GM19372 (cell line): ENCODE data around the gene PCSK2.

Experiments used
- ATAC-seq: cut with Tn5 transposase; IDR thresholded peaks from one replicate; pipeline ENCODE4 v1.9.1; 2021; ENCODE audit warnings: mild to moderate bottlenecking, low read depth, moderate library complexity; ENCODE audit not compliant: unreplicated experiment

Gene PCSK2

DNA sequence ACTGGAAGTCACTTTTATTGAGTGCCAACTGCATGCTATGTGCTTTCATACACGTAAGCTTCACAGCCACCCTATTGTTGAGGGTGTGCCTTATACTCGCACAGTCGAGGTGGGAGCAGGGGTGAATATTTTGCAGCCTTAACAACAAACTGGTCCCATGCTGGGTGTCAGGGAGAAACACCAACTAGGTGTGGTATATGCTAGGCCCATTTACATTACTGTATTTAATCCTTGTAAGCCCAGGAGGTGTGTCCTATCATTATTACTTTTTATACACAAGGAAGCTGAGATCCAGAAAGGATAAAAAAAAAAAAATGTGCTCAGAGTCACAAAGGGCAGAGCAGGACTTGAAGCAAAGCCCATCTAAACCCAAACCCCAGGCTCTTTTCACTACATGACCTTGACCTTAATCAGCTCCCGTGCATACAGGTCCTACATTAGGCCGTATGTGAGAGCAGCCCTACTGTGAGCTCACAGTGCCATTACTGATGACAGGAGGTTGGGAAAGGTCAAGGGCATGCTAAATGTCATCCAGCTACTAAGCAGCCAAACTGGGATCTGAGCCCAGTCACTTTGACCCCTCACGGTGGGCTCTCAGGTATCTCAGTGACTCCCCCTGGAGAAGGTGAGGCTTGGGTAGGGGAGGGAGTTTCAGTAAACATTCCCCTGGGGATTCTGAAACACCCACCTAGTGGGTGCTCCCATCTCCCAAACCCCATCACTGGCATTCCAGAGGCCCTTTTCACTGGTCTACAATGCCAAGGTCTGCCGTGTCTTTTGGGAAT, 242.6 kb downstream of the PCSK2 start:
- no peak for ATAC-seq

DNA sequence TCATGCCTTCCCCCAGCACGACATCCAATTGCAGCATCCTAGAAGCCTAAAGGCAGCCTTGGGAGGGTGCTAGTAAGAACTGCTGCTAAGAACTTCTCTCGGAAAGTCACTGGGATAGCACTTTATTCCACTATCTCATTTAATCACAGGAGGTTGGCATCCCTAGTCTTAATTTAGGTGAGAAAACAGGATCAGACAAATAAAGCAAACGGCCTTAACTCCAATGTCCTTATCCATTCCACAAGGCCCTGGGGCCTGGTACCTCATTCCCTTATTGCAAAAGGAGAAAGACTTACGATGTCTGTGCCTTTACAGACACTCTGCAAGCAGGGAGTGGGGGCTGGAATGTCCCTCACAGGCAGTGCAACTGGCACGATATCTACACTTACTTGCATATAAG, 243.7 kb downstream of the PCSK2 start:
- ATAC-seq: no peak

DNA sequence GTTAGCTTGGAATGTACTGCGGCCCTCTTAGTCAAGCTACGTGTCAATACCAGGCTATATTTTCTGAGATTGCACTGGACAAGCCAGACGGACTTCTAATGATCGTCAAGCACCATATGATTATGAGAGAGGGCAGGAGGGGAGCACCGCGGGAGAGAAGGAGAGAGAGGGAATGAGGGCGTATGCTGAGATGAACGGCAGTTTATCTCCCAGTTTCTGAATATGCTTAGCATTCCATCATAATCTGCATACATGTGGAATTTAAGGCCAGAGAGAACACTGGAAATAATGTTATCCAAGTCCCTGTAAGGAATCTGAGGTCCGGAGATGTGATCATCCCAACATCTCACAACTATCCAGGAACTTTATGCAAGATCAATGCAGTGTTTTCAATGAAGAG, 244.1 kb downstream of the PCSK2 start:
- ATAC-seq: no peak

- ATAC-seq: no peak
Observed at GRCh38 chr20:17471606-17472187, 244.9 kb downstream of the PCSK2 start.

GRCh38 chr20:17473659-17474058, 246.8 kb downstream of the PCSK2 start:
- no peak for ATAC-seq

DNA sequence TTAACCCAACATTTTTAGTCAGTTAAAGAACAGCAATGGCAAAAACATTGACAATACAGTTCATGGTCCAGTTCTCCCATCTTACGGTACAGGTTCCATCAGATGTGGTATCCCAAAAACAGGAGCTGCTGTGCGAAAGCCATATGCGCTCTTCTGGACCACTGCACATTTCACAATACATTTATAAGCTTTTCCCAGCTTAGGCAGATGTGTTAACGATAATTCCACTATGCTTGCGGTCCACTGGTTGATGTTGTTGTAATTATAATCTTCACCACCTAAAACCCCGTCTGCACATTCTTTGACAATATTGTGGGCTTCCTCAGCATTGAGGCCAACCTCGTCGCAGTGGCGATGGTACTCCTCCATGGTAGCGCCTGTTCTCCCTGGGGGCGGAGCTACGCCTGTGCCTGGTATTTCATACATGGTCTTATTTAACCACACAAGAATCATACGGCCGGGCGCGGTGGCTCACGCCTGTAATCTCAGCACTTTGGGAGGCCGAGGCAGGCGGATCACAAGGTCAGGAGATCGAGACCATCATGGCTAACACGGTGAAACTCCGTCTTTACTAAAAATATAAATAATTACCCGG, 252.3 kb downstream of the PCSK2 start:
- ATAC-seq: no peak

DNA sequence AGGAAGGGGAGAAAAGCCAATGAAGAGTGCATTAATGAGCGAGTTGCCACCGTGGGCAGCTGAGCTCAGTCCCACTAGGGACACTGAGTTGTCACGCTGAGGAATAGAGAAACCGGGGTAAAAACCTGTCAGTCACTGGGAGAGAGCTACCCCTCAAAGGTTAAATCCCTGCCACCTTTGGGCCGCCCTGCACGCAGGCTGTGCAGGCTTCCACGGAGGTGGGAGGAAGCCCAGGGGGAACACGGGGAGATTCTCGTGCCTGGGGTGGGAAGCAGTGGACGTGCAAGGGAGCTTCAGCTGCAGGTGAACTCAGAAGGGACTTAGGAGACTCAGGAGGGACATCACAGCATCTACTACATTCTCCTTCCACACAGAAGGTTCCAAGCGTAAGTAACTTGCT, 253.9 kb downstream of the PCSK2 start:
- no peak for ATAC-seq

GRCh38 chr20:17481661-17482060, 254.8 kb downstream of the PCSK2 start:
- no peak for ATAC-seq

DNA sequence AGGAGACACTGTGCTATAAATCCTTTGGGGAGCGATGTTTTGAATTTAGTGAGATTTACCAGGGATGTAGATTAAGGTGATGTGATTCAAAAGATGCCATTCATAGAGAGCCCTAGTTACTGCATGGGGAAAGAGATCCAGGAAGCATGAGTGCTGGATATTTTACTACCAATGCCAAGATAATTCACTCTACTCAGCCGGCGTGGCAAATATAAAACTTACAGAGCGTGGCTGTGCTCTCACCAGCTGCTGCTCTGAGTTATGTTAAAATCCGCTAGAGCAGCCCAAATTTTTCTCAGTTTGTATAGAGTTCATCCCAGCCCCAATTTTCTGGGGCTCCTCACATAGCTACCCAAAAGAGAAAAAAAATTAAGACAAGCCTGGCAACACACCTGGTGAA, 255.7 kb downstream of the PCSK2 start:
- no peak for ATAC-seq

DNA sequence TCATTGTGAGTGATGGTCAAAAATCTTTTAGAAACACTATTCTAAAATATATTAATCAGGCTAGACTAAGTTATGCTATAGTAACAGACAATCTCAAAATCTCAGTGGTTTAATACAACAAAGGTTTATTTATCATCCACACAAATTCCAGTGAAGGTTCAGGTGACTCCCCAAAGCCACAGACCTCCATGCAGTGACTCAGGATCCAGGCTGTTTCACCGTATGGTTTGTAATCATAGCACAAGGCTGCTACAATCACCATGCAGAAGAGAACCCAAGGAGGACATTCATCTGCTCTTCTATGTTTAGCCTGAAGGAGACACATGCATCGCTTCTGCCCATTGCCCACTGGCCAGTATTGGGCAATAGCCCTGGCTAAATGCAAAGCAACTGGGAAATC, 258.2 kb downstream of the PCSK2 start:
- ATAC-seq: no peak

DNA sequence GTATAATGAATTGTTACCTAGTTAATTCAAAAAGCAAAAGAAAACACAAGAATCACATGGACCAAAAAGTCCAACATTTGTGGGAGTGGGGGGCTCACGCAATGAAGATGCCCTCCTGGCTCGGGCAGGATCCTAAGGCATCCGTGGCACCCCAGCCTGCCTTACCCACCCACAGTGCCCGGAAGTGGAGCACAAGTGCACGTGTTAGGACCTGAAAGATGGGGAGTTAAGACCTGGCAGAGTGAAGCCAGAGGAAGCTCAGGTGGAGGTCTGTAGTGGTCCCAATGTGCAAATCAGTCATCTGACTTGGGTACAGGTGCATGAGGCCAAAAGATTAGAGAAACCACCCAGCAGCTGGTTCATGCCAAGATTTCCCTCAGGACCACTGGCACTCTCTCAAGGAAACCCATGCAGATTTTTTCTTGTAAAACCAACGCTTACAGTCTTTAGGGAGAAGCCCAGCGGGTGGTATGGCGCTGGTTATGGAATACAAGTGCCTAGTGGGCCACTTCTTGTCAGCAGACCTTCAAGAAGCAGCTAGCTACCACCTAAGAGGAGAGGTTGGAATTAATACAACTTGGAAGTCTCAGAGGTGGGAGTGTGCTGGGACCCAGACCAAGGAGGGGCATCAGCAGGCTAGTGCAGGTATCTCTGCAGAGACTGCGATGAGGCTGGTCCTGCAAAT, 262.2 kb downstream of the PCSK2 start:
- no peak for ATAC-seq

- no peak for ATAC-seq
Observed at GRCh38 chr20:17490501-17490900, 263.7 kb downstream of the PCSK2 start.

GRCh38 chr20:17491041-17491440, 264.2 kb downstream of the PCSK2 start:
- no peak for ATAC-seq

DNA sequence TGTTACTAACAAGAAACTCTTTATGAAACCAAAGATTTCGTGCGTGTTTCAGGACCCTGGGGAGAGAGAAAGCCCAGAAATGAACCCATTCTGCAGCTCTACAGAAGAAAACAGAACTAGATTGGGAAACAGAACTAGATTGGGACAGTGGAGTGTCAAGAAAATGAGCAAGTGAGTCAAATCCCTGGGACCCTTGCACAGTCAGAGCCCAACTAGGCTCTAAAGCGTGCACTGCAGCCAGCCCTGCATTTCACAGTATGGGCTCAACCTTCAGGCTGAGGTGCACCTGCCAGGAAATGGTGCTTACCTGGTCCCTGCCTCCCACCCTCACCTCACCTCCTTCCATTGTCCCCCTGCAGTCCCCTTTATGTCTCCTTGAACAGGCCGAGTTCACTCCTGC, 264.6 kb downstream of the PCSK2 start:
- no peak for ATAC-seq

GRCh38 chr20:17493173-17493572, 266.3 kb downstream of the PCSK2 start:
- ATAC-seq: no peak

- no peak for ATAC-seq
Observed at GRCh38 chr20:17494201-17494600, 267.4 kb downstream of the PCSK2 start.

DNA sequence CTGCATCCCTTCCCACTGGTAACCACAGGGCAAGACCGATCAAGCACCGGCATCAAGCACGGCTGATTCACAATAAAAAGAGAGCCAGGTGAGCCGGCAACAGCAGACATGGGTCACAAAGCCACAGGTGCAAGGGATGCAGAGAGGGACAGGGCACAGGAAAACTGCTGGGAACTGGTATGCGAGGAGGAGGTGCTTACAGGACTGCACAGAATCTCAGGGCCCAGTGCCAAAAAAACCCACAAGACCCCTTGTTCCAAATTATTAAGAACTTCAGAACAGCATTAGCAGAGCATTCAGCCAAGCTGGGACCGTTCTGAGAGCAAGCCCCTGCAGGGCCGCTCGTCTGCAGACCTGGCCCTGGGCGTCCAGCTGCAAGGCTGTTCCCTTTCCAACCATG, 269.0 kb downstream of the PCSK2 start:
- ATAC-seq: no peak

DNA sequence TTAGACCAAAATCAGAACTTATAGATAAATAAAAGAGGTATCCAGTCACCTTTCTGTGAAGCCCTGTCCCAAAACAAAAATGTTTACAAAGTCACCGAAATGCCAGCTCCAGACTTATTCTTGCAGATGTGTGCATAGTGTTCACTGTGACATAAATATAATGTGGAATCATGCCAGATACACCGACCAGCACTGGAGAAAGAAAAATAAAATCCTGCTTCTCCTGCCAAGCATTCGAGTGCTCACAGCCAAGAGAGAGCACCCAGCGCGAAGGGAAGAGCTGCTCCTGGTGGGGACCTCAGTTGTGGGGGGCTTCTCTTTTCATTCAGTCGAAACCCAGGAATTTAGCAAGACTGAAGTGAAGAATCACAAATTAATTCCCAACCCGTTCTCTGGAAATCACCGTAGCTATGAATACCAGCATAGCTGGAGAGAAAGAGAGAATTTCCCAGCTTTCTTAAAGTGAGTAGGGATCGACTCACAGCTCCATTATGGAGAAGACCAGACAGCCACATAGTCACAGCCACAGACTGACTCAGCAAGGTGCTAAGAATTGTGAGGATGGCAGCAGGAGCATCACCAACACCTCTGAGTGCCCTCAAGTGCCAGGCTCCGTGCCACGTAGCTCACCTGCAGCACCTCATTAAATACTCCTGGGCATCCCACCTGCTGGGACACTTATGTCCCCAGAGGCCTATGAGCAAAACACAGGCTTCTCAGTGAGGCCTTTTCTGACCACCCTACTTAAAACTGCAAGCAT, 271.2 kb downstream of the PCSK2 start:
- ATAC-seq: no peak

GRCh38 chr20:17498641-17499040, 271.8 kb downstream of the PCSK2 start:
- ATAC-seq: no peak

DNA sequence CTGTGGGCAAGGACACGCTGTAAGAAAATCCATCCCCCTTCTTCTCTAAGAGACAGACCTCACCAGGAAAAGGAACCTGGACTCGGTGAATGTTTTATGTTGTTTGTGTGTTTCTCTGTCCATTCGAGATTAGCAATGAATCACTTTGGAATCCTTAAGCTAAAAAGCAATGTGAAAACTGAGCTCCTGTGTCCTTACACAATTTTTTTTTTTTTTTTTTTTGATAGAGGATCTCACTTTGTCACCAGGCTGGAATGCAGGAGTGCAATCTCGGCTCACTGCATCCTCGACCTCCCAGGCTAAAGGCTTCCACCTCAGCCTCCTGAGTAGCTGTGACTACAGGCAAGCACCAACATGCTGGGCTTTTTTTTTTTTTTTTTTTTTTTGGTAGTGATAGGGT, 272.2 kb downstream of the PCSK2 start:
- no peak for ATAC-seq

DNA sequence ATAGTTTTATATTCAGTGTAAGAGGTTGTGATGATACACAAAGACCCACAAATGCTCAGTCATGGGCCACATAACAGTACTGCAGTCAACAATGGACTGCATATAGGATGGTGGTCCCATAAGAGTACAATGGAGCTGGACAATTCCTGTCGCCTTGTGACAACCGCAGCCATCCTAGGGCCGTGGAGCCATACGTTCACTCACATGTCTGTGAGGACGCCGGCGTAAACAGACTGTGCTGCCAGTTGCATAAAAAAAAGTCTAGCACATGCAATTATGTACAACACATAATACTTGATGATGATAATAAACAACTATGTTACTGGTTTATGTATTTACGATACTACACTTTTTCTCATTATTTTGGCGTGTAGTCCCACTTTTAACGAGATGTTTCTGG, 273.4 kb downstream of the PCSK2 start:
- no peak for ATAC-seq
